Left cardiac atrium (tissue), 4 donors: Measurements from ENCODE around the gene VIPR2. TPM values are rescaled to one million over a fixed set of nuclear protein-coding genes. Genes with fewer than 3 reads are reported as not detected.
"Not testable (repeated sequence)": the region's sequence is repeated elsewhere in the genome, so short reads cannot be mapped to it uniquely, and the experiment has no call there.

Experiments used
- ATAC-seq, 2 donors: fragments of 200-7000 bp; cut with Tn5 transposase; one replicate each; pipeline ENCODE4 v1.9.1; 2020; ENCODE audit warnings: mild to moderate bottlenecking in 2 of 2, moderate library complexity in 2 of 2
- DNase-seq: peaks from one replicate; pipeline ENCODE4 v3.0.0-alpha.2; 2020
- intact Hi-C, 2 donors: fragments of 100-400 bp; cut with DNase I; formaldehyde crosslinking; loops; one replicate each; pipeline versions ENCODE4 v1.14.1 to v1.15.1; 2022 to 2023
- total RNA-seq, 2 donors: library from RNA; stranded (reverse); fragmentation: NEBNext Ultra II Directional; extraction: Animal tissue kit (Norgen Biotek cat#: 25700); gene quantifications; one replicate each; pipeline ENCODE4 v1.2.1, GENCODE V29; 2021
- donor health status: DM: no; HTN: yes; CAD: no.
- donor health status: DM: no; HTN: yes; CAD: no; lungs with severe emphysema.
- donor health status: DM: yes; HTN: yes; CAD: no.
- donor health status: Dilated cardiomyopathy.

Gene VIPR2
- total RNA-seq, 2 donors from 2014 or later: 6.3 to 8.5 TPM

GRCh38 chr7:159125104-159125954, 19.3 kb downstream of the VIPR2 start:
- intact Hi-C loops: no loop called here
- DNase-seq: no peak
- ATAC-seq: no peak

DNA sequence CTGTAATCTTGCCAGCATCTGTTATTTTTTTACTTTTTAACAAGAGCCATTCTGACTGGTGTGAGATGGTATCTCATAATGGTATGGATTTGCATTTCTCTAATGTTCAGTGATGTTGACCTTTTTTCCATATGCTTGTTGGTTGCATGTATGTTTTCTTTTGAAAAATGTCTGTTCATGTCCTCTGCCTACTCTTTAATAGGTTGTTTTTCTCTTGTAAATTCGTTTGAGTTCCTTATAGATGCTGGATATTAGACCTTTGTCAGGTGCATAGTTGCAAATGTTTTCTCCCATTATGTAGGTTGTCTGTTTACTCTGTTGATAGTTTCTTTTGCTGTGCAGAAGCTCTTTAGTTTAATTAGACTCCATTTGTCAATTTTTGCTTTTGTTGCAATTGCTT, 20.9 kb downstream of the VIPR2 start:
- intact Hi-C loops, DNase-seq, ATAC-seq: not testable (repeated sequence)

DNA sequence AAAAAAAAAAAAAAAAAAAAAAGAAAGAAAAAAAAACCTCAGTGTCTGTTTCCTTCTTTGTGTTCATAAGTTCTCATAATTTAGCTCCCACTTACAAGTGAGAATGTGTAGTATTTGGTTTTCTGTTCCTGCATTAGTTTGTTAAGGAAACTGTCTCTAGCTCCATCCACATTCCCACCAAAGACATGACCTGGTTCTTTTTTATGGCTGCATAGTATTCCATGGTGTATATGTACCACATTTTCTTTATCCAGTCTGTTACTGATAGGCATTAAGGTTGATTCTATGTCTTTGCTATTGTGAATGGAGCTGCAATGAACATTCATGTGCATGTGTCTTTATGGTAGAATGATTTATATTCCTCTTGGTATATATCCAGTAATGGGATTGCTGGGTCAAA, 21.4 kb downstream of the VIPR2 start:
- ATAC-seq, DNase-seq, intact Hi-C loops: not testable (repeated sequence)

GRCh38 chr7:159122276-159122675, 22.4 kb downstream of the VIPR2 start:
- intact Hi-C loops: no loop called here
- DNase-seq (no peak), ATAC-seq (no peak)

DNA sequence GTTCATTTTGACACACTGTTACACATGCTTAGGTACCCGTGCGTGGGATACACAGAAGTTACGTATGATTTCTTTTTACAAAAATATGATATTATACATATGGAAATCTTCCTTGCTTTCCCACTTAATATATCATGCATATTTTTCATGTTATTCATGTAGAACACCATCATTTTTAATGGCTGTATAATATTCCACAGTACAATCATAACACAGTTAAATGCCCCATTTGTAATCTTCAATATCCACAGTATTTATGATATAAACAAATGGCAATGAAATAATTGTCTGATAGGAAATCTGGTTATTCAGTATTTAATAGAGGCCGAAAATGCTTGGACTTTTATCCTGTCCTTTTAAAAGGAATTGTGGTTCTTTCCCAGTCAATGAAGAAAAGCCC, 23.2 kb downstream of the VIPR2 start:
- no peak for DNase-seq
- intact Hi-C loops: no loop called here
- no peak for ATAC-seq

GRCh38 chr7:159121068-159121467, 23.6 kb downstream of the VIPR2 start:
- ATAC-seq: no peak
- DNase-seq: no peak
- intact Hi-C loops: no loop called here

GRCh38 chr7:159120540-159120919, 24.1 kb downstream of the VIPR2 start:
- no peak for DNase-seq
- intact Hi-C loops: no loop called here
- ATAC-seq: no peak

- intact Hi-C loops: no loop called here
- ATAC-seq (no peak), DNase-seq (no peak)
Observed at GRCh38 chr7:159119851-159120539, 24.7 kb downstream of the VIPR2 start.

- intact Hi-C loops: no loop called here
- DNase-seq (no peak), ATAC-seq (no peak)
Observed at GRCh38 chr7:159119026-159119741, 25.5 kb downstream of the VIPR2 start.

DNA sequence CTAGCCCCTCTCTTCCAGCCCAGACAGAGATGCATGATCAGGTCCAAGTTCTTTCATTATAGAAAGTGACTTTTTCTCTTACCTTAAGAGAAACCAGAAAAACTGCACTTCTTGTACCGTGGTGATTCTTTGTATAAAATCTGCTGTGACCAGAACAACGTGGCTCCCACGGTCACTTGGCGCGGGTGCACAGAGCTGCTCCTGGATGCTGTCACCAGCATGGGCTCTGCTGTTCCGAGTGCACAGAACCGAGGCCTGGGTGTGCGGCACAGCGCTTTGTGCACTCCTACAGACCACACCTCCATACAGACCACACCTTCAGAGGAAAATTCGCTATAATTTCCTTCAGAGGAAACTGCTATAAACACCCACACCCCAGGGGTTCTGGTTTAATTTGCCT, 26.0 kb downstream of the VIPR2 start:
- intact Hi-C loops: no loop called here
- ATAC-seq: no peak
- no peak for DNase-seq

- DNase-seq: no peak
- intact Hi-C loops: no loop called here
- no peak for ATAC-seq
Observed at GRCh38 chr7:159118197-159118595, 26.5 kb downstream of the VIPR2 start.

DNA sequence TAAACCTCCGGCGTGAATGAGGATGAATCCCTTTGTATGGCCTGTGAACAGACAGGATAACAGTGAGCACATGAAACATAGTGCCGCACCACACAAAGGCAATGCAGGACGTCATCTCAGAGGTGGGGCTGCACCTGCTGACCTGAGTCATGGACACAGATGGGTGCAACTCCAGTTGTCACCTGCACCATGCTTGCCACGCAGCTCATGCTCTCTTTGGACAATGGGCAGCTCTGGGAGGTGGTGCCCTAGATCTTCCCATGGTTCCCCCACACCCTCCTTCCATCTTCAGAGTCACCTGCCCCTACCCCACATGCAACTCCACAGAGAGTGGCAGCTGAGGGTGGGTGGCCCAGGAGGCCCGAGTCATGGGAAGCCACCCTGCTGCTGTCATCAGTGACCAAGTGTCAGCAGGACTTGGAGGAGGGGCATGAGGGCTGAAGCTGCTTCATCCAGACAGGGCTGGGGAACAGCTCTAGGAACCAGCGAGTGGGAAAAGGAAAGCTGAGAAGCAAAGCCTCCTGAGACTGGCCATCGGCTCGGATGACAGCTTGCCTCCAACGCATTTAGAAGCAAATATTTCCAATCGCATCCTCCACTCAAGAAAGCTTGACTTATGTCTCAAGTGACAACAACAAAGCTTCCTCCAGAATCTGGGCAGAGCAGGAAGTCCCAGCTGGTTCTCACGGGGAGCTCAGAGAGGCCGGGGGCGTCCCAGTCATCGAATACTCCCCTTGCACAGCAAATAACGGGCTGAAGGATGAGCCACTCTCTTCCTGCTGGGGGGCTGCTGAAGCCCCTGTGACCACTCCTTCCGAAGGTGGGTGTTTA, 27.1 kb downstream of the VIPR2 start:
- intact Hi-C loops: no loop called here
- ATAC-seq (no peak), DNase-seq (no peak)

DNA sequence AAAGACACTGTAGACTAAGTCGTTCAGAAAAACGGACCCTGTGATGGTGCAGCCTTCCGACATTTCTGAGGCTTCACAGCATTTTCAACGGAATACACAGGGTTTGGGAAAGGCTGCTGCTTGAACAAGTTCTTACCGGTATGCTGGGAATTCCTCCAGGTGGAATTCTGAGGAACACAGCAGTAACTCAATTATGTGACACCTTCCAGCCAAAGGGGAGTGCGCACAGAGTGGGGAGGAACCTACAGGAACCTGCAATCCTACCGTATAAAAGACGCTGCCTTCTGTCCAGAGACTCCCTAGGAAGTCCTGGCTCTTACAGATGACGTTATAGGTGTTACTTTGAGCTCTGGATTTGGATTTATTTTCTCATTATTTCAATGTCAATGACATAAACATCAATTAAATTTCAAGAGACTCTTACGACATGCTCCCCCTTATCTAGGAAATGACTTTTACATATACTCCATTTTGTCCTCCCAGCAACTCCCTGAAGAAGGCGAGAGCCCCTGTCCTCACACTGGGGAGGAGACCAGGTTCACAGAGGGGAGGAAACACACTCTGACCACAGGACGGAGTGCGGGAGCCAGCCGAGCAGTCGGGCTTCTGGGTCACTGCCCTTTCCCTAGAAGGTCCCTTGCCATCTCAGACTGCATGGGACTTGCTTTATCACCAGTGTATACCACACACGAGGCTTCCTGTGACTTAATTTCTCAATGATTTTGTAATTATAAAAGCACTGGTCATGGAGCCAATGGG, 27.9 kb downstream of the VIPR2 start:
- ATAC-seq (no peak), DNase-seq (no peak)
- intact Hi-C loops: no loop called here

GRCh38 chr7:159115601-159116501, 28.8 kb downstream of the VIPR2 start:
- ATAC-seq: peak; percentile 41 to 45
- intact Hi-C loops: no loop called here

DNA sequence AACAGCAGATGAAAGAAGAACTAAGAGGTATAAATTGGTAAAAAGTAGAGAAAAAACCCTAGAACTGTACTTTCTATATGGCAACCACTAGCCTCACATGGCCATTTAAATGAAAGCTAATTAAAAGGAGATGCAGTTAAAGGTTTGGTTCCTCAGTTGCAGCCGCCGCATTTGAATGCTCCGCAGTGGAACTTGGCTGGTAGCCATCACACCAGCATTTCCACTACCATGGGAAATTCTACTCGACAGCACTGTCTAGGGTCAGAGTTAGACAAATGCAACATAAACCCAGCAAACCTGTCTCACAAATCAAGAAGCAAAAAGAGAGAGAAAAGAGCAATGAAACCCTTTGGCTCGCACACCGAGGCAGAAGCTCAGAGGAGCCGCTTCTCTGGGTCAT, 29.7 kb downstream of the VIPR2 start:
- ATAC-seq: peak; percentile 50 to 54
- intact Hi-C loops: no loop called here
- DNase-seq: peak; percentile 51

More at GRCh38 chr7:159115601-159116501, 28.8 kb downstream of the VIPR2 start:
- no peak for DNase-seq

DNA sequence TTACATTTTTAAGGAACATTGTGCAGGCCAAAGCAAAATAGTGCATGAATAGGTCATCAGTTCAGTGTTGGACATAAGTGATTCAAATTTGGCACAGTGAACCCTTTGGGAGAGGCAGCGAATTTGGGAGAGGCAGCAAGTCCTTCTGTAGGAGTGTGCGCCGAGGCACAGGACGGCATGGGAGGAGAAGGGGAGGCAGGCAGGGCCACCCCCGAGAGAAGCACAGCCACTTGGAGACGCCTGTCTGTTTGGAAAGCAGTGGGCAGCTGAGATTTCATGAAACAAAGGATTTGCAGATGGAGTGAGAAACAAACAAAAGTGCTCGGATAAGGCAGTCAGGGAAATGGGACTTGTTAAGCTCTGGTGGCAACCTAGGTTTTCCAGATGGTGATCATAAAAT, 30.6 kb downstream of the VIPR2 start:
- ATAC-seq (no peak), DNase-seq (no peak)
- intact Hi-C loops: no loop called here

DNA sequence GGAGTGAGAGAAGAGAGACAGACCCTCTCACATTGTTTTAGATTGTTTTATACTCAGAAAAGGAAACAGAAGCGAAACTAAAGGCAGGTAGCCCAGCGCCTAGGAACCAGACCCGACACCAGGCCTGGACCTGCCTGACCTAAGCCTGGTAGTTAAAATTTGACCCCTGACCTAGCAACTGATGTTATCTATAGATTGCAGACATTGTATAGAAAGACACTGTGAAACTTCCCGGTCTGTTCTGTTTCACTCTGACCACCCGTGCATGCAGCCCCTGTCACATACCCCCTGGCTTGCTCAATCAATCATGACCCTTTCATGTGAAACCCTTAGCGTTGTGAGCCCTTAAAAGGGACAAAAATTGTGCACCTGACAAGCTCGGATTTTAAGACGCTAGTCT, 31.6 kb downstream of the VIPR2 start:
- ATAC-seq: no peak
- DNase-seq: no peak
- intact Hi-C loops: no loop called here
